Activated CD4-positive, alpha-beta T cell treated with anti-CD3 and anti-CD28 coated beads, Interleukin-2, amount 50 U/mL, for 4 hours (primary cell): ENCODE data around the gene ADGRV1.

Experiments
- DNase-seq, 2 experiments: peaks; one replicate each; pipeline ENCODE4 v3.0.0-alpha.2; 2020

The ADGRV1 gene

GRCh38 chr5:91092859-91093783 is 534.5 kb downstream of the ADGRV1 start:
- no peak for DNase-seq

GRCh38 chr5:91095313-91095712 is 536.7 kb downstream of the ADGRV1 start:
- DNase-seq = no peak

GRCh38 chr5:91095786-91096385 is 537.3 kb downstream of the ADGRV1 start:
- no peak for DNase-seq

- no peak for DNase-seq
Measured at GRCh38 chr5:91098541-91098940, 539.9 kb downstream of the ADGRV1 start.

- peak; percentile 13 to 14 for DNase-seq
Measured at GRCh38 chr5:91101600-91102379, 543.2 kb downstream of the ADGRV1 start.

GRCh38 chr5:91103353-91104061 is 544.9 kb downstream of the ADGRV1 start:
- DNase-seq = no peak

- no peak for DNase-seq
Measured at GRCh38 chr5:91104062-91104448, 545.5 kb downstream of the ADGRV1 start.

GRCh38 chr5:91106842-91107511 is 548.4 kb downstream of the ADGRV1 start:
- DNase-seq = no peak

GRCh38 chr5:91109634-91110033 is 551.0 kb downstream of the ADGRV1 start:
- DNase-seq = no peak

GRCh38 chr5:91110686-91111085 is 552.1 kb downstream of the ADGRV1 start:
- DNase-seq = no peak

- DNase-seq = no peak
Measured at GRCh38 chr5:91111473-91112238, 553.1 kb downstream of the ADGRV1 start.

GRCh38 chr5:91114658-91115057 is 556.1 kb downstream of the ADGRV1 start:
- no peak for DNase-seq

GRCh38 chr5:91118354-91118753 is 559.8 kb downstream of the ADGRV1 start:
- no peak for DNase-seq

- DNase-seq = no peak
Measured at GRCh38 chr5:91118796-91119195, 560.2 kb downstream of the ADGRV1 start.

GRCh38 chr5:91119217-91119616 is 560.6 kb downstream of the ADGRV1 start:
- no peak for DNase-seq

GRCh38 chr5:91119981-91120850 is 561.6 kb downstream of the ADGRV1 start:
- DNase-seq = no peak

- DNase-seq = no peak
Measured at GRCh38 chr5:91121347-91121993, 562.9 kb downstream of the ADGRV1 start.

- DNase-seq = no peak
Measured at GRCh38 chr5:91122651-91123050, 564.1 kb downstream of the ADGRV1 start.

GRCh38 chr5:91123291-91123690 is 564.7 kb downstream of the ADGRV1 start:
- no peak for DNase-seq

GRCh38 chr5:91123901-91124300 is 565.3 kb downstream of the ADGRV1 start:
- no peak for DNase-seq
